HEK293T (cell line): ENCODE data around the gene ANKH.

ENCODE experiments used
- BHLHE40 ChIP-seq: fragments of 450-650 bp; IDR thresholded peaks from 2 replicates; pipeline ENCODE4 v1.6.1; 2016; ENCODE audit warnings: mild to moderate bottlenecking, moderate library complexity, borderline replicate concordance
- FOXK2 ChIP-seq: fragments of 450-650 bp; IDR thresholded peaks from 2 replicates; pipeline ENCODE4 v1.6.1; 2016; ENCODE audit warnings: mild to moderate bottlenecking
- FOXM1 ChIP-seq: fragments of 450-650 bp; IDR thresholded peaks from 2 replicates; pipeline ENCODE4 v1.6.1; 2017; ENCODE audit warnings: mild to moderate bottlenecking, borderline replicate concordance
- NFRKB ChIP-seq: fragments of 450-650 bp; IDR thresholded peaks from 2 replicates; pipeline ENCODE4 v1.6.1; 2016; ENCODE audit warnings: mild to moderate bottlenecking, moderate library complexity
- TARDBP ChIP-seq: fragments of 450-650 bp; IDR thresholded peaks from 2 replicates; pipeline ENCODE4 v1.6.1; 2016
- ZNF384 ChIP-seq: fragments of 450-650 bp; IDR thresholded peaks from 2 replicates; pipeline ENCODE4 v1.6.1; 2016

GRCh38 chr5:14807471-14807870 is 64.1 kb downstream of the ANKH start:
- TF ChIP-seq FOXM1, result no peak
- TF ChIP-seq FOXK2, result no peak
- no peak for TF ChIP-seq ZNF384
- TF ChIP-seq NFRKB, result no peak
- TF ChIP-seq TARDBP, result no peak
- TF ChIP-seq BHLHE40, result no peak
